ENCODE data around the gene COX5B.

The COX5B gene

DNA sequence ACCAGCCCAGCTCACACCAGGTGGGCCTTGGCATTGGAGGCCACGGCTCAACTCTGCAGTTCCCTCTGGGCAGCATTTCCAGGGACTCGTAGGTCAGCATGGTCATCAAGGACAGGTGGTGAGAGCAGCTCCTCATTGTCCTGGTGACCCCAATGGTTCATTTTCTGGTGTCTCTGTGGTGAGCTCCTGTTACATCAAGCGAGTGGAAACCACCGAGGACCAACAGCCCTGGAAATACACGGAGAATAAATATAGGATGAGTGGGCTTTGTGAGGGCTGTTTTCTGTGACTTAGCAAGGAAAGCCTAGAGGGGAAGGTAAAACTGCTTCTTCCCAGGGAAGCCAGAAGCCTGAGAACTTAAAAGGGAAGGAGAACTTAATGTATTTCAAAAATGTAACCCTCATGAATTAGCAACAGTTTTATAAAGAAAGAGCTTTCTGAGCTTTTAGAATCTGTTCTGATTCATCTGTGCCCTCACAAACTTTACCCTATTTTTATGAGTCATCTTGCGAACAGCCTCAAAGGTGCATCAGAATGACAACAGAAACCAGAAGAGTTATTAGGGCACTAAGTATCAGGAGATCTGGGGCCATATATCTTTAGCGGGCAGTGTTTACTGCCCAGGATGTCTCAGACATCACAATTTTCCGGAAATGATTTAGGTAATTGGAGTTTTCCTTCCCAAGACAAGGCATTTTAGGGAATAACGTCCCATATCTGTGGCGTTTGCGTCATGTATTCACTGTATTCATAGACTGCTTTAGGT lies 42.4 kb downstream of the COX5B start:
- DNase-seq = no peak
- H3K27ac Mint-ChIP-seq = no peak overlapping the region
- H3K9me3 Mint-ChIP-seq = peaks cover 14% of the 10 kb centered on the region
- H3K4me1 Mint-ChIP-seq = peaks cover 19% of the 10 kb centered on the region
- H3K4me3 Mint-ChIP-seq = no peak overlapping the region
- H3K27me3 Mint-ChIP-seq (ENCODE audit: low read depth, poor library complexity) = peaks cover 7% of the 10 kb centered on the region
- no peaks in the 10 kb centered on the region for H3K36me3 Mint-ChIP-seq (ENCODE audit: low read depth)
- TF ChIP-seq, protein P1, sequence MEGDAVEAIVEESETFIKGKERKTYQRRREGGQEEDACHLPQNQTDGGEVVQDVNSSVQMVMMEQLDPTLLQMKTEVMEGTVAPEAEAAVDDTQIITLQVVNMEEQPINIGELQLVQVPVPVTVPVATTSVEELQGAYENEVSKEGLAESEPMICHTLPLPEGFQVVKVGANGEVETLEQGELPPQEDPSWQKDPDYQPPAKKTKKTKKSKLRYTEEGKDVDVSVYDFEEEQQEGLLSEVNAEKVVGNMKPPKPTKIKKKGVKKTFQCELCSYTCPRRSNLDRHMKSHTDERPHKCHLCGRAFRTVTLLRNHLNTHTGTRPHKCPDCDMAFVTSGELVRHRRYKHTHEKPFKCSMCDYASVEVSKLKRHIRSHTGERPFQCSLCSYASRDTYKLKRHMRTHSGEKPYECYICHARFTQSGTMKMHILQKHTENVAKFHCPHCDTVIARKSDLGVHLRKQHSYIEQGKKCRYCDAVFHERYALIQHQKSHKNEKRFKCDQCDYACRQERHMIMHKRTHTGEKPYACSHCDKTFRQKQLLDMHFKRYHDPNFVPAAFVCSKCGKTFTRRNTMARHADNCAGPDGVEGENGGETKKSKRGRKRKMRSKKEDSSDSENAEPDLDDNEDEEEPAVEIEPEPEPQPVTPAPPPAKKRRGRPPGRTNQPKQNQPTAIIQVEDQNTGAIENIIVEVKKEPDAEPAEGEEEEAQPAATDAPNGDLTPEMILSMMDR (IDR thresholded peaks at IDR 0.05) = no peak

DNA sequence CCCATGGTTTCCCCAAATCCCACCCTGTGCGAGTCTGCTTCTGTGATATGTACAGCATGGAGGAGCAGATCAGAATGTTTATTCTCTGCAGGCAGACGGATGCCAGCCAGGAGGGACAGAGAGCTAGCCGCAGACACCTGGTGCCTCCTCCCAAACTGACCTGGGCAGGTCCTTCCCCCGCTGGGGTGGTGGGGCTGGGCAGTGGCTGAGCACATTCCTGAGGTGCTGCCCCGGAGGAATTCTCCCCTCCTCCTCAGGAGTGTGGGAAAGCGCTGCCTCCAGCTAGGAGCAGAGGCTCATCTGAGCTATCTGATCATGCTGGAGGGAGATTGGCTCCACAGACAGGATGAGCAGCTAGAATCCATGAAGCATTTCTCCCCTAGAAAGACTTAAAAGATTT lies 45.3 kb downstream of the COX5B start:
- peaks cover 23% of the 10 kb centered on the region for H3K4me1 Mint-ChIP-seq
- TF ChIP-seq, protein P1 (IDR thresholded peaks at IDR 0.05) = no peak
- H3K27me3 Mint-ChIP-seq (ENCODE audit: low read depth, poor library complexity) = peaks cover 3% of the 10 kb centered on the region
- H3K27ac Mint-ChIP-seq = peak overlapping the region; percentile 57
- H3K9me3 Mint-ChIP-seq = peaks cover 5% of the 10 kb centered on the region
- peak; percentile 29 for DNase-seq
- no peak overlapping the region for H3K4me3 Mint-ChIP-seq
- H3K36me3 Mint-ChIP-seq (ENCODE audit: low read depth) = no peaks in the 10 kb centered on the region

DNA sequence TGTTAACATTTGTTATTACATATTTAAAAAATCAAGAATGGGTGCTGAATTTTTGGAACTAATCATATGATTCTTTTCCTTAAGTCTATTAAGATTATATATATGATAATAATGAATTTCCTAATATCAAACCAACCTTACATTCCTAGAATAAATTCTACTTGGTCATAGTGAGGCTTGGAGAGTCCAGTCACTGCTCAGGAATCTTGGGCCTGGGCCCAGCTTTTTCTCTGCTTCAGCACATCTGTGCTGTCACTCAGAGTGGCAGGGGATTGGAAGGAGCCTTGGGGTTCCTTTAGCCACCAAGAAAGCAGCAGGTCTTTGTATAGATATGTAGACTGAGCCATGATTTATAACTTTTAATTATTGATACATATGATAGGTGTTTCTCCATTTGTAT lies 47.6 kb downstream of the COX5B start:
- DNase-seq = no peak

DNA sequence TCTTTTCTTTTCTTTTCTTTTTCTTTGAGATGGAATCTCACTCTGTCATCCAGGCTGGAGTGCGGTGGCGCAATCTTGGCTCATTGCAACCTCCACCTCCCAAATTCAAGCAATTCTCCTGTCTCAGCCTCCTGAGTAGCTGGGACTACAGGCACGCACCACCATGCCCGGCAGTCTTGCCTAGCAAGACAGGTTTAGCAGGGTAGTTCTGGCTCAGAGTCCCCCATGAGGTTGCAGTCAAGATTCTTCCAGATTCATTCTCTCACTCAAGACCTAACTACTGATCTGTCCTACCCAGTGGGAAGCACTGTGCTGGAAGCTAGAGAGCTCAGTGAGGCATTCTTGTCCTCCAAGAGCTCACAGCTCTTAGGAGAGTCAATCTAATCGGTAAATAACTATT lies 49.9 kb downstream of the COX5B start:
- H3K9me3 Mint-ChIP-seq = peaks cover 4% of the 10 kb centered on the region
- no peaks in the 10 kb centered on the region for H3K36me3 Mint-ChIP-seq (ENCODE audit: low read depth)
- no peaks in the 10 kb centered on the region for H3K27me3 Mint-ChIP-seq (ENCODE audit: low read depth, poor library complexity)
- H3K4me1 Mint-ChIP-seq = peaks cover 50% of the 10 kb centered on the region
- no peak for DNase-seq
- no peak overlapping the region for H3K27ac Mint-ChIP-seq
- TF ChIP-seq, protein P1 (IDR thresholded peaks at IDR 0.05) = no peak
- H3K4me3 Mint-ChIP-seq = no peak overlapping the region

More for the DNA sequence above, 47.6 kb downstream of the COX5B start:
- Mint-ChIP-seq H3K9me3 (peaks cover 4% of the 10 kb centered on the region), H3K4me3 (no peak overlapping the region), H3K4me1 (peaks cover 38% of the 10 kb centered on the region), H3K27me3 (ENCODE audit: low read depth, poor library complexity) (peaks cover 3% of the 10 kb centered on the region), H3K27ac (no peak overlapping the region), H3K36me3 (ENCODE audit: low read depth) (no peaks in the 10 kb centered on the region)
- TF ChIP-seq, protein P1 (IDR thresholded peaks at IDR 0.05) = no peak

DNA sequence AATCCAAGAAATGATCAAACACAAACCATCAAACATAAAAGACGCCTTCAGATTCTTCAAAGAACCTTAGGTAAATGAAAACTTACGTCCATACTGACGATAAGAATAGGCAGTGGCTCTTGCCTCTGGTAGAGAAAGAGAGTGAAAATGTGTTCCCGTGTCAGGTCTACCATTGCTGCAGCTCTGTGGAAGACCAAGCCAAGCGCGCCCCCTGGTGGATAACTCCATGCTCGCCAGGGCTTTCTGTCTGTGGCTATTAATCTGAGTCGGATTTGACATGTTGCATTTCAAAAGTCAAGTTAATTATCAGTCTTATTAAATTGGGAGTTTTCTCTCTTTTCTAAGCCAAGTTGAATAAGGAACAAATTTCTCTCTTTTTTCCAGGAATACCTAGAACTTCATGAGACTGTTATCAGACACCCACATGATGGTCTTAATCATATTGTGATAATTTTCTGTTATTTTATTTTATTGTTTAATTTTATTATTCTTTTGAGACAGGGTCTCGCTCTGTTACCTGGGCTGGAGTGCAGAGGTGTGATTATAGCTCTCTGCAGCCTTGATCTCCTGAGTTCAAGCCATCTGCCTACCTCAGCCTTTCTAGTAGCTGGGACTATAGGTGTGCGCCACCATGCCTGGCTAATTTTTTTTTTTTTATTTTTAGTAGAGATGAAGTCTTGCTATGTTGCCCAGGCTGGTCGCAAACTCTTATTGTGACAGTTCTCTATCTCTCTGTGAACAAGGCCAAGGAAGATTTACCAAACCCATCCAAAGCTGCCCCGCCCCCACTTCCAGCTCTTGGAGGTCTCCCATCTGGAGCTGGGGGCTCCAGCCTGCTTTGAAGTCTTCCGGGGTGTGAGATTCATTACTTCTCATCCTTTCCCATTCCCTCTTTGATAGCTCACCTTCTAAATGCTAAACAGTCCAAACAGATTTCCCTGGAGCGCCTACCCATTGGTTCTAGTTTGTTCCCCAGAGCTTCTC lies 51.7 kb downstream of the COX5B start:
- peaks cover 44% of the 10 kb centered on the region for H3K4me1 Mint-ChIP-seq
- H3K9me3 Mint-ChIP-seq = peaks cover 4% of the 10 kb centered on the region
- H3K4me3 Mint-ChIP-seq = no peak overlapping the region
- no peaks in the 10 kb centered on the region for H3K27me3 Mint-ChIP-seq (ENCODE audit: low read depth, poor library complexity)
- DNase-seq = peak; percentile 95
- no peaks in the 10 kb centered on the region for H3K36me3 Mint-ChIP-seq (ENCODE audit: low read depth)
- TF ChIP-seq, protein P1 (IDR thresholded peaks at IDR 0.05) = peak; percentile 97
- no peak overlapping the region for H3K27ac Mint-ChIP-seq
